Cortex of kidney (tissue), 1 donor: Measurements from ENCODE around the gene GPR18.

Experiments used
- DNase-seq: peaks from one replicate; lab custom pipeline; 2025; lab: John Stamatoyannopoulos, UW

The GPR18 gene

GRCh38 chr13:99290894-99291293 lies 32.7 kb upstream of the GPR18 start:
- DNase-seq, result no peak

DNA sequence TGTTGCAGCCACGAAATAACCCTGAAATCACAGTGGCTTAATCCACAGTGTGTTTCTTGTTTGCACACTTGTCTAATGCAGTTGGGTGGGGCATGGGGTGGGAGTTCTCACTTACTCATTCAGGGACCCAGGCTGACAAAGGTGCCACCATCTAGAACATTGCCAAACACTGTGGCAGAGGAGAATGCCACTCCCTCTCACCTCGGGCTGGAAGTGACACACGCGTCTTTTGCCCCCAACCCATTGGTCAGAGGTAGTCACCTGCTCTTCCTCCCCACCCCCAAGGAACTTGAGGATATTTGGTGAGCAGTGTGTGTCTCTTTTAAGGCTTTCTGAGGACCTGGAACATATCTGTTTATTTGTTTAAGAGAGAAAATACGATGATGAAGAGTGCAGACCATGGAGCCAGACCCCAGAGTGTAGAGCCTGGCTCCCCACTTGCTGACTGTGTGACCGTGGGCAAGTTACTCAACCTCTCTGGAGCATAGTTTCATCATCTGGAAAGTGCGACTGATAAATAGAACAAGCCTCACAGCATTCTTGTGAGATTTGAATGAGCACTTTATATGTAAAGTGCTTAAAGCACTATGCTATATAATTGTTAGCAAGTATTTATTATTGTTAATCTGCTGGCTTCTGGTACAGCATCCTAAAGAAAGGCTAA lies 31.6 kb upstream of the GPR18 start:
- no peak for DNase-seq

GRCh38 chr13:99289271-99289670 lies 31.1 kb upstream of the GPR18 start:
- no peak for DNase-seq

DNA sequence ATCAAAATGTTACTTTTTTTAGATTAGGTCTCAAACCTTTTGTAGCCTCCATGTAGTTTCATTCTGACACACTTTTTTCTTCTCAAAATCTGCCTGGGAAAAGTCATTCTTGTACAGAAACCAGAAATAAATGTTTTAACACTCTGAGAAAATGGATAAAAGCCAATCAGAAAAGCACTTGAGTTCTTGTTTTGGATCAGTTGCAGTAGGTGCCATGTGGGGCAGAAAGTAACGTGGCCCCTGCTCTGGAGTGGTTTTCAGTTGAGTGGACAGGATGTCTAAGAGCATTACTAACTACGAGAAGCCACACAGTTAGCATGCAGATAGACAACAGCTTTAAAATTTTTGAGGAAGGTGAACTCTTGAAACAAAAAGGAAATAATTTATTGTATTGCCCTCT lies 29.9 kb upstream of the GPR18 start:
- no peak for DNase-seq

DNA sequence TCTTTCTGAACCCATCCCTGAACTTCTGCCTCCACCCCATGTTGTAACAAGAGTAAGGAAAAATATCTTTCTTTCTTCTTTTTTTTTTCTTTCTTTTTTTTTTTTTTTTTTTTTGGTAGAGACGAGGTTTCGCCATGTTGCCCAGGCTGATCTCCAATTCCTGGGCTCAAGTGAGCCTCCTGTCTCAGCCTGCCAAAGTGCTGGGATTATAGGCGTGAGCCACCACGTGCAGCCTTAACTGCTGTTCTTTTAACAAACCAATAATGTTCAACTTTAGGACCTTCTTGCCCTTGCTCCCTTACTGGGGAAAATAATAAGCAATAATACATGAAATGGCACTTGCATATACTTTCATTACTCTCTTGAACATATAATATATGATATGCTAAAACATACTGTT lies 29.4 kb upstream of the GPR18 start:
- no peak for DNase-seq

GRCh38 chr13:99285432-99286182 lies 27.4 kb upstream of the GPR18 start:
- DNase-seq, result no peak

DNA sequence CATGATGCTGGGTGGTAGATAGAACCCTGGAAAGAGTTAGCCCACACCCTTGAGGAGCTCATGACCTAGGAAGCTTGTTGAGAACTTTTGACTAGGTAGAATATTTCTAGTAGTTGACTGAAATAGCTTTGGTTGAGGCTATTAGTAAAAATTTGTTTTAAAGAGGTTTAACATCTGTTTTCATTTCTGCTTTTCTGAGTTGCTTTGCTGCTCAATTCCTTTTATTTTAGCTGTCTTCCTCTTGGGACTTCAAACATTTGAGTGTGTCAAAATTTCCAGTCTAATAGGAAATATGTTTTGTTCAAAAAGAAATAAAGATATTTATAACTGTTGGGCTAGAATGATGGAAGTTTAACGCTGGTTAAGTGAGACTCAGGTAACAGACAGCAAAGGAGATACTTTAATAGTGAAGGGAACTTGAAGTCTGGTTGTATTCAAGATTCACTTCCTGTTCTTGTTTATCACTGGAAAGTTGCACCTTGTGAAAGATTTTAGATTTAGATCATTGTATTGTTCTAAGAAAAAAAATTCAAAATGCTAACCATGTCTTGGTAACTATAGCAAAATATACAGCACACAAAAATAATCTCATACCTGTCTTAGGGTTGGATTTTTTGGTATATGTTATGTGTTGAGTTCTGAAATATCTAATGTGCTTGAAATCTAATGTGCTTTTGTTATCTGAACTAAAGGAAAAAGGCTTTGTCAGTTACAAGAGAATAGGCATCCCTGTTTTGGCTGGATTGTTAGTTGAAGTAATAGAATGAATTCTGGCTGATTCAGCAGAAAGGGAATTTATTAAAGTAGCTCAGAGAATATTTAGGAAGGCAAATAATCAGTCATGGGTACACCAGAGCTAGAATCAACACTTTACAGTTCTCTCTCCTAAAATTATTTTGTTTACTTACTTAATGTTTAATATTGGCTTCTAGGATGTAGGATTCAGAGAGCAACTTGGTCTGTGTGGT lies 24.4 kb upstream of the GPR18 start:
- DNase-seq, result no peak

DNA sequence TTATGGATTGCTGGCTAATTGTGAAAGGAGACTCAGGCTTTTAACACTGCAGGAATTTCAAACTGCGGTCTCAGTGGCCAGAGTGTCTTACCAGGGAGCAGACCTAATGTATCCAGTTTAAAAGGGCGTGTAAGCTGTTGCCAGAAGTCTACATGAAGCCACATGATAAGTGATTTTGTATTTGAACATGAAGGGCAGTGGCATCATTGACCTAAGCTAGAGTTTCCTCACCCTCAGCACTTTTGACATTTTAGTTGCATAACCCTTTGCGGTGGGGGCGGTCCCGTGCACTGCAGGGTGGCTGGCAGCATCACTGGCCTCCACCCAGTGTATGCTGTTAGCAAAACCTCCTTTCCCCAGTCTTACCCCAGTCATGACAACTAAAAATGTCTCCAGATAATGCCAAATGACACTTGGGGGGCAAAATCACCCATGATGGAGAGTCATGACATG lies 23.7 kb upstream of the GPR18 start:
- DNase-seq, result no peak

- DNase-seq, result no peak
Observed at GRCh38 chr13:99280166-99280565, 22.0 kb upstream of the GPR18 start.

GRCh38 chr13:99279637-99280036 lies 21.5 kb upstream of the GPR18 start:
- DNase-seq, result no peak

- no peak for DNase-seq
Observed at GRCh38 chr13:99278843-99279242, 20.7 kb upstream of the GPR18 start.

GRCh38 chr13:99278200-99278599 lies 20.0 kb upstream of the GPR18 start:
- no peak for DNase-seq

DNA sequence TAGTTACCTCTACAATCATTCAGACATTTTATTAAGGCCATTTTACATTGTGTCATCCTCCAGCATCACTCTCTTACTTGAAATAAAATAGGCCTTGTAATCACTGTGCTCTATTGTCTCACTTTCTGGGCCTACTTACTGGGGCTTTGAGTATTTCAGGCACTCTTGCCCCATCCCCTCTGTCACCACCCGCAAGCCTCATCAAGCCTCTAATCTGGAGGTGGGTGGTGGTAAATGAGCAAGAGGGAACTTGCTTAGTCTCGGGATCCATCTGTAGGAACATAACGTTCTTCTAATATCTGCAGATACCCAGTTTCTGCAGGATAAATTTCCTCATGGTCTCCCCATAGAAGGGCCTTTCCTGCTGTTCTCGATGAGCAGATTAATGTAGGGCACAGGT lies 19.4 kb upstream of the GPR18 start:
- no peak for DNase-seq

DNA sequence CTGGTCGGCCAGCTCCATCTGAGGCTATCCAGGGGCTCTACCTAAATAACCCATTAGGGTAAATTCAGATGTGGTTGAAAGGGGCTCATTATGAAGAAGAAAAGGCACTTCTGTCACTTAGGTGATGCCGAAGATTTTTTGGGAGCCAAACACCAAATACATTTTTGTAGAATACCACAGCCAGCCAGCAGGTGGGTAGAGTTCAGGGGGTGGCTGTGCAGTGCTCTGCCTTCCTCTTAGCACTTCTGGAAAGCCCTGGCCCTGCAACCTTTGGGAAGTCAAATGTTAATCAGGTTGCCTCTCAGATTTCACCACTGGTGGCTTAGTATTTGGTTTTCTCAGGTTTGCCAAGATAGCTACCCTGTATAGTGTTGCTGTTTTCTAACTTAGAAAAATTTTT lies 18.5 kb upstream of the GPR18 start:
- no peak for DNase-seq

GRCh38 chr13:99275093-99275469 lies 16.9 kb upstream of the GPR18 start:
- no peak for DNase-seq

DNA sequence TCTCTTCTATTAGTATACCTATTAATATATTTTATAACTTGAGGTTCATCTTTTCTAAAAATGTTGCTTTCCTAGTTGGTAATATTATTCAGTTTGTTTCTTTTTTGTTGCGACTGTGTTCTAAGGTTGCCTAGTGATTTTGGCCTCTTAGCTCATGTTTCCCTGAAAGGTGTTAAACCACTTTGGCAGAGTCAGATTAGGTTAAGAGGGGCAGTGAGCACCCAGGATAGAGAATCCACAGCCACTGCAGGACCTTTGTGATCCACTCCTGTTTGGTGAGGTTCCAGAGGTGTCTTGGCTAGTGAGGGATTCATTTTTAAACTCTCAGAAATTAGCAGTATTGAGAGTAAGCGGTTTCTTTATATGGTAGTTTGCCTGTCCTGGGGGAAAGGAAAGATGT lies 14.9 kb upstream of the GPR18 start:
- no peak for DNase-seq

DNA sequence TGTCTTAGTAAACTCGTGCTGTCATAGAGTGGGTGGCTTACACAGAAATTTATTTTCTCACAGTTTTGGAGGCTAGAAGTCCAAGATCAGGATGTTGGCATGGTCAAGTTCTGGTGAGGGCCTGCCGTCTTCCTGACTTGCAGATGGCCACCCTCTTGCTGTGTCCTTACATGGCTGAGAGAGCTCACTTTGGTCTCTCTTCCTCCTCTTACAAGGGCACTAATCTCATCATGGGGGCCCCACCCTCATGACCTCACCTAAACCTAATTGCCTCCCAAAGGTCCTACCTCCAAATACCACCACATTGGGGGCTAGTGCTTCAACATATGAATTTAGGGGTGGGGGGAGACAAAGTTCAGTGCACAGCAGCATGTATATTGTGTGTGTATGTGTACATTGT lies 14.3 kb upstream of the GPR18 start:
- no peak for DNase-seq

GRCh38 chr13:99271249-99271648 lies 13.1 kb upstream of the GPR18 start:
- DNase-seq, result no peak

DNA sequence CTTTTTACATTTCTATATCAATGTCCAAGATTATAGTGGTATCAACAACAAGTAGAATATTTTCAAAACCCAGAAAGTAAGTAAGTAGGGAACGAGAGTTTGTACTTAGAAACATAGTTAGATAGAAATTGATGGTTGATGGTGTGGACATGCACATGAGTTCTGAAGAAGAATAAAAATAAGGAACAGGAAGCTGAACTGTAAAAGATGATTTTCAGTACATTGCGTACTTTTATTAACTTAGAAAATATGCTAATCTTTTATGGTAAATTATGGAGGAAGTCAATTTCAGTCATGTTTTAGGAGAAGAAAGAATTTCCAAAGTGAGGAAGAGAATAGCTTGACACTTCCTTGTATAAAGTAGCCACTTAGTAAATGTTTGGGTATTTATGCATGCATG lies 12.3 kb upstream of the GPR18 start:
- DNase-seq, result no peak

- no peak for DNase-seq
Observed at GRCh38 chr13:99269627-99270241, 11.6 kb upstream of the GPR18 start.

DNA sequence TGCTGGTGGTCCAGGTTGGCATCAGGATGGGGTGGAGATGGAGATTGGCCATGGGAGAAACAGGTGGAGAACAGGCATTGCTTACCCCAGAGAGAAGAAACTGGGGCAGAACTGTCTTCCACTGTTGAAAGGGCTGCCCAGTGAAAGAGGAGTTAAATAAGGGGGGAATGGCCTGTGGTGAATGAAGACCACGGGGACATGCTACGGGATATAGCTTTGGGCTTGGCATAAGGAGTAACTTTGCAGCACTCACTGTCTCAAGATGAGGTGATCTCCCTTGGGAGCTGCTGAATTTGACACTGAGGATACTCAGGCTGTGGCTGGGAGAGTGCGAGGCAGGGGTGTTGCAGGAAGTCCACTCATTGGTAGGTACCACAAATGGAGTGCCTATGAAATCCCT lies 10.6 kb upstream of the GPR18 start:
- DNase-seq, result no peak

- DNase-seq, result no peak
Observed at GRCh38 chr13:99267927-99268326, 9.7 kb upstream of the GPR18 start.
